Keratinocyte (primary cell): Measurements from ENCODE around the gene JMJD1C. TPM values are rescaled to one million over a fixed set of nuclear protein-coding genes. Genes with fewer than 3 reads are reported as not detected.

Source experiments
- DNase-seq: peaks from one replicate; pipeline ENCODE4 v3.0.0-alpha.2; 2011; ENCODE audit warnings: low read depth, missing footprints, low spot score
- FAIRE-seq: peaks from 2 replicates; lab custom pipeline; 2011; peaks lifted over from hg19 to GRCh38; lab: Jason Lieb, UNC
- H2AFZ ChIP-seq: 2 replicates; pipeline ENCODE4 v1.6.0; 2012; ENCODE audit warnings: low read length, control low read depth, inconsistent platforms; ENCODE audit not compliant: control insufficient read depth
- H3K27ac ChIP-seq: 2 replicates; pipeline ENCODE4 v1.5.1; 2011; ENCODE audit warnings: low read length; ENCODE audit not compliant: control insufficient read depth, insufficient read depth
- H3K27me3 ChIP-seq: 3 replicates; pipeline ENCODE4 v1.6.0; 2011; ENCODE audit warnings: low read length; ENCODE audit not compliant: control insufficient read depth, insufficient read depth; ENCODE audit errors: extremely low read depth
- H3K36me3 ChIP-seq, 2 experiments: 2 replicates in 1 of 2; 3 replicates in 1 of 2; pipeline ENCODE4 v1.5.1; 2011; ENCODE audit warnings: low read length in 2 of 2, mild to moderate bottlenecking in 1 of 2; ENCODE audit not compliant: control insufficient read depth in 2 of 2, insufficient read depth in 2 of 2; ENCODE audit errors: extremely low read depth in 1 of 2
- H3K4me1 ChIP-seq: 3 replicates; pipeline ENCODE4 v1.5.1; 2011; ENCODE audit warnings: low read length; ENCODE audit not compliant: control insufficient read depth, insufficient read depth; ENCODE audit errors: extremely low read depth
- H3K4me2 ChIP-seq: 3 replicates; pipeline ENCODE4 v1.6.0; 2011; ENCODE audit warnings: low read depth, low read length; ENCODE audit not compliant: control insufficient read depth, insufficient read depth; ENCODE audit errors: extremely low read depth
- H3K4me3 ChIP-seq, 3 experiments: fragments of 200-600 bp in 1 of 3; sonication (generic) in 1 of 3; 2 replicates in 2 of 3; 3 replicates in 1 of 3; pipeline ENCODE4 v1.5.1; 2011 to 2016; ENCODE audit warnings: low read length in 3 of 3, mild to moderate bottlenecking in 3 of 3, control low read depth in 2 of 3, inconsistent platforms in 1 of 3, low read depth in 1 of 3, mixed read lengths in 1 of 3, mixed run types in 1 of 3, moderate library complexity in 1 of 3; ENCODE audit not compliant: control insufficient read depth in 2 of 3, insufficient read depth in 2 of 3; ENCODE audit errors: extremely low read depth in 1 of 3
- H3K79me2 ChIP-seq: 2 replicates; pipeline ENCODE4 v1.6.0; 2012; ENCODE audit warnings: low read length; ENCODE audit not compliant: control insufficient read depth, insufficient read depth
- H3K9ac ChIP-seq: 3 replicates; pipeline ENCODE4 v1.6.0; 2011; ENCODE audit warnings: low read length; ENCODE audit not compliant: control insufficient read depth, insufficient read depth; ENCODE audit errors: extremely low read depth
- H3K9me1 ChIP-seq: 3 replicates; pipeline ENCODE4 v1.6.0; 2011; ENCODE audit warnings: low read length; ENCODE audit not compliant: control insufficient read depth, insufficient read depth; ENCODE audit errors: extremely low read depth
- H3K9me3 ChIP-seq: 2 replicates; pipeline ENCODE4 v1.5.1; 2012; ENCODE audit warnings: low read depth, low read length; ENCODE audit not compliant: control insufficient read depth
- H4K20me1 ChIP-seq: 3 replicates; pipeline ENCODE4 v1.6.0; 2011; ENCODE audit warnings: low read length; ENCODE audit not compliant: control insufficient read depth, insufficient read depth; ENCODE audit errors: extremely low read depth
- CTCF ChIP-seq, 3 experiments: IDR thresholded peaks in 1 of 3; conservative IDR thresholded peaks in 1 of 3; optimal IDR thresholded peaks in 1 of 3; 2 replicates in 2 of 3; 3 replicates in 1 of 3; pipeline versions ENCODE3 to v1.5.1; 2011; ENCODE audit warnings: low read length in 3 of 3, mild to moderate bottlenecking in 3 of 3, moderate library complexity in 2 of 3, control low read depth in 1 of 3, inconsistent platforms in 1 of 3; ENCODE audit not compliant: insufficient read depth in 2 of 3; ENCODE audit errors: extremely low read depth in 1 of 3
- EZH2 ChIP-seq: IDR thresholded peaks from one replicate; pipeline ENCODE4 v1.6.1; 2012; ENCODE audit warnings: inconsistent platforms, mild to moderate bottlenecking, low read length, moderate library complexity
- dilution Hi-C: fragments of 300-500 bp; cut with MboI; formaldehyde crosslinking; loops from one replicate; pipeline ENCODE4 v1.7.0; 2020; ENCODE audit warnings: low sequenced_read_pairs; ENCODE audit not compliant: extremely low pct_ligation_motif_present
- polyA plus RNA-seq, 5 experiments: library from polyadenylated mRNA; depleted of rRNA in 3 of 5; stranded (reverse) in 3 of 5; stranded (forward) in 1 of 5; unstranded in 1 of 5; fragments of >200 nt; gene quantifications; 1 replicate in 1 of 5; 2 replicates in 3 of 5; 3 replicates in 1 of 5; pipeline versions ENCODE4 v1.2.1 to v1.2.3, GENCODE V29; 2011 to 2012; ENCODE audit warnings: missing spikeins in 2 of 5, low read depth in 1 of 5, low replicate concordance in 1 of 5

JMJD1C gene
- polyA plus RNA-seq, 1 donor (not counting 4 experiments of a cell fraction or from before 2014, with no cell fraction given): 38.2 TPM

DNA sequence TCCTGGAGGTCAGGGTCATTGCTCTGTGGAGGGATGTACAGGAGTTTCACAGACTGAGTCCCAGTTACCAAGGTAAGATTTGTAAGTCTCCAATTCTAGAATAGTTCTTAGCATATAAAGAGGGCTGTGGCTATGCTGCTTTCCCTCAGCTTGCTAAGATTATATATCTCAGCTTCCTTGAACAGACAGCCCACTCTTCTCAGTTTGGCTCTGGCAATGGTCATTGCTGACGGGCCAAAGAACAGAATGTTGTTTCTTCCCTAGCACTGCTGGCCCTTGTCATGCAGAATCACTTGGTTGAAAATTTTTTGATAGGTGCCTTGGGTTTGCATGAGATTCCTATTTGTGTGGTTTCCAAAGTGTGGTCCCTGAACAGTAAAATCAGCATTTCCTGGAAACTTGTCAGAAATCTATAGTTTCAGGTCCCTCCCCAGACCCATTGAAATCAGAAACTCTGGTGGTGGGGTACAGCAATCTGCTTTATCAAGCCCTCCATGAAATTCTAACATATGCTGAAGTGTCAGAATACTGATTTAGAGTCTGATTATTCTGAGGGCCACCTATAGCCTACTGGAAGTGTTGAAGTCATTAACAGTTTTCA, 294.4 kb downstream of the JMJD1C start:
- H2AFZ ChIP-seq: no peak overlapping the region
- no peak overlapping the region for H3K27ac ChIP-seq
- no peak overlapping the region for H3K4me2 ChIP-seq
- DNase-seq (no peak), FAIRE-seq (no peak)
- H3K27me3 ChIP-seq: no peaks in the 10 kb centered on the region
- no peaks in the 10 kb centered on the region for H4K20me1 ChIP-seq
- H3K4me3 ChIP-seq: no peak overlapping the region
- H3K36me3 ChIP-seq: peaks cover 4 to 20% of the 10 kb centered on the region in 2 experiments
- dilution Hi-C loops: no loop called here
- H3K4me1 ChIP-seq: no peaks in the 10 kb centered on the region
- no peaks in the 10 kb centered on the region for H3K79me2 ChIP-seq
- H3K9ac ChIP-seq: no peak overlapping the region
- TF ChIP-seq CTCF (optimal IDR thresholded peaks at IDR 0.05 in 1 of 3, IDR thresholded peaks at IDR 0.05 in 1 of 3, conservative IDR thresholded peaks at IDR 0.05 in 1 of 3; ENCODE audit: extremely low read depth in 1 of 3, insufficient read depth in 2 of 3, low read length in 3 of 3) (no peak), EZH2 (no peak)
- H3K9me1 ChIP-seq: no peaks in the 10 kb centered on the region
- no peaks in the 10 kb centered on the region for H3K9me3 ChIP-seq

DNA sequence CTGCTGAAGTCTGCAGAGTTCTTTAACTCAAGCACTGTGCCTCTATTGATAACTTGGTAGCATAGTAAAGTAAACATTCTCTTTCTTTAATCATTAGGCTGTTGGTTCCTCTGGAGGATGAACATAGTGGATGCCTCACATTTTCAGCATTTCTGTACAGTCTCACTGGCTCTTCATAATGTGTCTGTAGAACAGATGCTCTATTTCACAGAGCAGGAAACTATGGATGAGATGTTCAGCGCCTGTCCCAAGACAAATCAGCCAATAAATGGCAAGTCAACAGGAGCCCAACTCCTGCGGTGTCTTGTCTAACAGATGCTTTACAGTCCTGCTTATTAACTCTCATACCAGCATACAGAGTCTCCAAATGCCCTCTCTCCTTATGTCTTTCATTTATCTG, 296.2 kb downstream of the JMJD1C start:
- Histone ChIP-seq H3K4me3 (no peak overlapping the region), H4K20me1 (no peaks in the 10 kb centered on the region), H3K9me1 (no peaks in the 10 kb centered on the region), H3K27me3 (no peaks in the 10 kb centered on the region), H3K4me2 (no peak overlapping the region), H2AFZ (no peak overlapping the region), H3K9me3 (no peaks in the 10 kb centered on the region), H3K27ac (no peak overlapping the region), H3K9ac (no peak overlapping the region), H3K4me1 (no peaks in the 10 kb centered on the region), H3K79me2 (no peaks in the 10 kb centered on the region), H3K36me3 (peaks cover 4 to 24% of the 10 kb centered on the region in 2 experiments)
- dilution Hi-C loops: no loop called here
- no peak for TF ChIP-seq EZH2
- FAIRE-seq (no peak), DNase-seq (no peak)
